Measurements from ENCODE around the gene GPX7. TPM values are rescaled to one million over a fixed set of nuclear protein-coding genes. Genes with fewer than 3 reads are reported as not detected.

Gene GPX7
- total RNA-seq, 4 donors from 2014 or later, result 1.7 to 13.0 (median 6.6) TPM

GRCh38 chr1:52559875-52560274 is 42.3 kb upstream of the GPX7 start:
- H3K27ac ChIP-seq, result no peak overlapping the region
- TF ChIP-seq POLR2A (IDR thresholded peaks at IDR 0.05) (no peak), CTCF (IDR thresholded peaks at IDR 0.05 in 4 of 5, conservative IDR thresholded peaks at IDR 0.05 in 1 of 5) (no peak)
- no peaks in the 10 kb centered on the region for H3K36me3 ChIP-seq
- ATAC-seq (no peak), DNase-seq (no peak)
- H3K9me3 ChIP-seq, result no peaks in the 10 kb centered on the region
- peaks cover 0 to 3% of the 10 kb centered on the region in 2 donors for H3K4me1 ChIP-seq
- intact Hi-C loops (cut with DNase I; ENCODE audit: low total_unique reads), result no loop called here
- no peak overlapping the region for H3K4me3 ChIP-seq
- in situ Hi-C loops (cut with MboI; ENCODE audit: low sequenced_read_pairs in 4 of 4), result no loop called here
- H3K27me3 ChIP-seq, result no peaks in the 10 kb centered on the region

- Histone ChIP-seq H3K4me3 (no peak overlapping the region), H3K27ac (no peak overlapping the region), H3K27me3 (no peaks in the 10 kb centered on the region), H3K36me3 (no peaks in the 10 kb centered on the region), H3K9me3 (no peaks in the 10 kb centered on the region), H3K4me1 (peaks cover 0 to 3% of the 10 kb centered on the region in 2 donors)
- no peak for DNase-seq
- TF ChIP-seq CTCF (IDR thresholded peaks at IDR 0.05 in 4 of 5, conservative IDR thresholded peaks at IDR 0.05 in 1 of 5) (no peak), POLR2A (IDR thresholded peaks at IDR 0.05) (no peak)
- ATAC-seq, result no peak
- in situ Hi-C loops (cut with MboI; ENCODE audit: low sequenced_read_pairs in 4 of 4), result no loop called here
- intact Hi-C loops (cut with DNase I; ENCODE audit: low total_unique reads), result no loop called here
Measured at GRCh38 chr1:52562766-52563165, 39.4 kb upstream of the GPX7 start.

- ATAC-seq, result no peak
Measured at GRCh38 chr1:52567943-52568342, 34.2 kb upstream of the GPX7 start.

GRCh38 chr1:52569449-52570210 is 32.5 kb upstream of the GPX7 start:
- Histone ChIP-seq H3K9me3 (no peaks in the 10 kb centered on the region), H3K4me1 (peaks cover 0 to 9% of the 10 kb centered on the region in 2 donors), H3K36me3 (no peaks in the 10 kb centered on the region), H3K4me3 (no peak overlapping the region), H3K27me3 (no peaks in the 10 kb centered on the region), H3K27ac (no peak overlapping the region)
- no peak for ATAC-seq
- TF ChIP-seq POLR2A (IDR thresholded peaks at IDR 0.05) (no peak), CTCF (IDR thresholded peaks at IDR 0.05 in 4 of 5, conservative IDR thresholded peaks at IDR 0.05 in 1 of 5) (no peak)
- no peak for DNase-seq
- intact Hi-C loops (cut with DNase I; ENCODE audit: low total_unique reads), result no loop called here
- in situ Hi-C loops (cut with MboI; ENCODE audit: low sequenced_read_pairs in 4 of 4), result no loop called here

More at GRCh38 chr1:52567943-52568342, 34.2 kb upstream of the GPX7 start:
- Histone ChIP-seq H3K9me3 (no peaks in the 10 kb centered on the region), H3K36me3 (no peaks in the 10 kb centered on the region), H3K27ac (no peak overlapping the region), H3K4me1 (peaks cover 0 to 9% of the 10 kb centered on the region in 2 donors), H3K4me3 (no peak overlapping the region), H3K27me3 (no peaks in the 10 kb centered on the region)
- DNase-seq, result no peak
- in situ Hi-C loops (cut with MboI; ENCODE audit: low sequenced_read_pairs in 4 of 4) (no loop called here), intact Hi-C loops (cut with DNase I; ENCODE audit: low total_unique reads) (no loop called here)
- no peak for TF ChIP-seq CTCF (IDR thresholded peaks at IDR 0.05 in 4 of 5, conservative IDR thresholded peaks at IDR 0.05 in 1 of 5)
- no peak for TF ChIP-seq POLR2A (IDR thresholded peaks at IDR 0.05)
